ENCODE measurements around the gene PIK3R6. TPM values are rescaled to one million over a fixed set of nuclear protein-coding genes. Genes with fewer than 3 reads are reported as not detected.
A peak's percentile ranks its signal among the peaks of the same experiment; 100 is the strongest.

PIK3R6 gene
- total RNA-seq, 1 donor from 2014 or later: not detected

DNA sequence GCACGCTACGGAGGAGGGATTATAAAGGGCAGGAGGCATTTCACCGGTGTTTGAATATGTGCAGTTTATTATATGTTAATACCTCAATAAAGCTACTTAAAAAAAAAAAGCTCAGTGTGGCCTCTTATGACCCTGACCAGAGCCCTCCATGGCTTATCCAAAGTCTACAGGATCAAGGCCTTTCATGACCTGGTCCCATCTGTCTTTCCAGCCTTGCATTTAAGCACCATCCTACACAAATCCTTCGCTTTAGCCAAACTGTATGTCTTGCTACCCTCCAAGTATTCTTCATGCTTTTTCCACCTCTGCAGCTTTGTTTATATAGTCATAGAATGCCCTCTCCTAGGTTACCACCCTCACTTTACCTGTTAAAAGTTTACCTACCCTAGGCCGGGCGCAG is 74.8 kb downstream of the PIK3R6 start:
- H3K27me3 ChIP-seq (ENCODE audit: control insufficient read depth, insufficient read depth, low read length): peaks cover 2% of the 10 kb centered on the region
- DNase-seq (ENCODE audit: low read depth): no peak
- TF ChIP-seq, protein P1, sequence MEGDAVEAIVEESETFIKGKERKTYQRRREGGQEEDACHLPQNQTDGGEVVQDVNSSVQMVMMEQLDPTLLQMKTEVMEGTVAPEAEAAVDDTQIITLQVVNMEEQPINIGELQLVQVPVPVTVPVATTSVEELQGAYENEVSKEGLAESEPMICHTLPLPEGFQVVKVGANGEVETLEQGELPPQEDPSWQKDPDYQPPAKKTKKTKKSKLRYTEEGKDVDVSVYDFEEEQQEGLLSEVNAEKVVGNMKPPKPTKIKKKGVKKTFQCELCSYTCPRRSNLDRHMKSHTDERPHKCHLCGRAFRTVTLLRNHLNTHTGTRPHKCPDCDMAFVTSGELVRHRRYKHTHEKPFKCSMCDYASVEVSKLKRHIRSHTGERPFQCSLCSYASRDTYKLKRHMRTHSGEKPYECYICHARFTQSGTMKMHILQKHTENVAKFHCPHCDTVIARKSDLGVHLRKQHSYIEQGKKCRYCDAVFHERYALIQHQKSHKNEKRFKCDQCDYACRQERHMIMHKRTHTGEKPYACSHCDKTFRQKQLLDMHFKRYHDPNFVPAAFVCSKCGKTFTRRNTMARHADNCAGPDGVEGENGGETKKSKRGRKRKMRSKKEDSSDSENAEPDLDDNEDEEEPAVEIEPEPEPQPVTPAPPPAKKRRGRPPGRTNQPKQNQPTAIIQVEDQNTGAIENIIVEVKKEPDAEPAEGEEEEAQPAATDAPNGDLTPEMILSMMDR (IDR thresholded peaks at IDR 0.05; ENCODE audit: insufficient read depth, low read length, poor library complexity, severe bottlenecking): no peak
- H3K4me3 ChIP-seq (ENCODE audit: low read depth, low read length): no peak overlapping the region
- no peaks in the 10 kb centered on the region for H3K36me3 ChIP-seq (ENCODE audit: control insufficient read depth, insufficient read depth, low read length)

DNA sequence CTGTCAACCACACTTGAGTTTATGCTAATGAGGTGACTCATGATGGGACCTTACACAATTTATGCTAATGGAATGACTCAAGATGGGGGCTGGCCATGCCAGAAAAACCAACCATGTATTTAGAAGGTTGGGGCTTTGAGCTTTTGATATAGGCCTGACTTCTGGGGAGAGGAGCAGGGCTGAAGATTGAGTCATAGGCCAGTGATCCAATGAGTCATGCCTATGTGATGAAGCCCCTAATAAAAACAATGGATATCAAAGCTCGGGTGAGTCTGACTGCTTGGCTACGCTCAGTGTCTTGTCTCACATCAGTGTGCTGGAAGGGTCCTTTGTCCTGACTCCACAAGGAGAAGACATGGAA is 75.6 kb downstream of the PIK3R6 start:
- TF ChIP-seq, protein P1 (IDR thresholded peaks at IDR 0.05; ENCODE audit: insufficient read depth, low read length, poor library complexity, severe bottlenecking): no peak
- no peak overlapping the region for H3K4me3 ChIP-seq (ENCODE audit: low read depth, low read length)
- no peaks in the 10 kb centered on the region for H3K27me3 ChIP-seq (ENCODE audit: control insufficient read depth, insufficient read depth, low read length)
- DNase-seq (ENCODE audit: low read depth): peak; percentile 25
- H3K36me3 ChIP-seq (ENCODE audit: control insufficient read depth, insufficient read depth, low read length): no peaks in the 10 kb centered on the region

DNA sequence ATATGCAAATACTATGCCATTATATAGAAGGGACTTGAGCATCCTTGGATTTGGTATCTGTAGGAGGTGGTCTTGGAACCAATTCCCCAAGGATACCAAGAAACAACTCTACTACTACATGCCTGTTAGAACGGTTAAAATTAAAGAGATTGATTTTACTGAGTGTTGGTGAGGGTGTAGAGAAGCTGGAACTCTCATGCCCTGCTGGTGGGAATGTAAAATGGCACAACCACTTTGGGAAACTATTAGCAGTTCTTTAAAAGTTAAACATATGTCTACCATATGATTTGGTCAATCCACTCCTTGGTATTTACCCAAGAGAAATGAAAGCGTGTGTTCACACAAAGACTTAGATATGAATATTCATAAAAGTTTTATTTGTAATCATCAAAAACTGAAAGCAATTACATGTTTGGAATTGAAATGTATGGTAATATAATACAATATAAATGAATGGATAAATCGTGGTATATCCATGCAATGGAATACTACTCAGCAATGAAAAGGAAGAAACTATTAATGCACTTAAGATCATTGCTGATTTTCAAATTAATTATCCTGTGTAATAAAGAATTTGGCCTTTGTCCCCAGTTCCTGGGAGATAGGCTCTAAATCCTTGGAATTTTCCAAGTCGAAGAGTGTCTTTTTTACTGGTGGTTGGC is 76.1 kb downstream of the PIK3R6 start:
- TF ChIP-seq, protein P1 (IDR thresholded peaks at IDR 0.05; ENCODE audit: insufficient read depth, low read length, poor library complexity, severe bottlenecking): no peak
- Histone ChIP-seq H3K27me3 (ENCODE audit: control insufficient read depth, insufficient read depth, low read length) (no peaks in the 10 kb centered on the region), H3K4me3 (ENCODE audit: low read depth, low read length) (no peak overlapping the region), H3K36me3 (ENCODE audit: control insufficient read depth, insufficient read depth, low read length) (no peaks in the 10 kb centered on the region)
- DNase-seq (ENCODE audit: low read depth): no peak

DNA sequence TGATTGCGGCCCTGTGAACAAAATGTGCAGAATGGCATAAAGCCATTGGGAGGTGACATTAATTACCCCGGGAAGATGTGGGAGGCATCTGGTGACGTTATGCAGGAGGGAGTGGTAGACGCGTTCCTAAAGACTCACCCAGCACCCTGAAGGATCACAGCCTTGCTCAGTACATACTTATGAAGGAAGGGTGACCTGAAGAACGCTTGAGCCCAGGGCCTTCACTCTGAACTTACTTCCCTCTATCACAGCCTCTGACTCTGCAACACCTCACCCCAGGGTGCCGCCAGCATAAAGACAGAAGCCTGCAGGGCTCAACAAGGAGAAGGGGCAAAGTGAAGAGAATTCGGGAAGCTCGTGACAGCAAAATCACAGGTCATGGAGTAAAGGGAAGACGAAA is 77.7 kb downstream of the PIK3R6 start:
- Histone ChIP-seq H3K27me3 (ENCODE audit: control insufficient read depth, insufficient read depth, low read length) (no peaks in the 10 kb centered on the region), H3K4me3 (ENCODE audit: low read depth, low read length) (no peak overlapping the region), H3K36me3 (ENCODE audit: control insufficient read depth, insufficient read depth, low read length) (no peaks in the 10 kb centered on the region)
- DNase-seq (ENCODE audit: low read depth): no peak
- TF ChIP-seq, protein P1 (IDR thresholded peaks at IDR 0.05; ENCODE audit: insufficient read depth, low read length, poor library complexity, severe bottlenecking): no peak

DNA sequence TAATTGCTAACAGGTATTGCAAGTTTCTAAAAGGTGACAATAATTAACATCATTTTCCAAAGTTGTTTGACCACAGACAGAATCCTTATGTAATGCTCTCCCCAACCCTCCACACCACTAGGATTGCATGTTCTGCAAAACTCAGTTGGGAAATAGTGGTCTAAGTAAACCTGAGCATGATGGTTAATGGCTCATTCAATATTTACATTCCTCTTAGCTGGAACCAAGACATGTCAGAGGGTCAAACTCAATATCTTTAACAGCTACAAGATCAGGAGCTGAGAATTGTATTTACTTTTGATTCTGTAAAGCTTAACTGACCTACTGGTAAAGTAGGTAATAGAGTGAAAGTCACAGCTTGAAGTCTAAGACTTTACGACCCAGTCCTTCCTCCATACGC is 78.5 kb downstream of the PIK3R6 start:
- no peak for DNase-seq (ENCODE audit: low read depth)
- no peaks in the 10 kb centered on the region for H3K36me3 ChIP-seq (ENCODE audit: control insufficient read depth, insufficient read depth, low read length)
- no peak overlapping the region for H3K4me3 ChIP-seq (ENCODE audit: low read depth, low read length)
- no peaks in the 10 kb centered on the region for H3K27me3 ChIP-seq (ENCODE audit: control insufficient read depth, insufficient read depth, low read length)
- TF ChIP-seq, protein P1 (IDR thresholded peaks at IDR 0.05; ENCODE audit: insufficient read depth, low read length, poor library complexity, severe bottlenecking): no peak
